DOHH2 (cell line): Measurements from ENCODE around the gene TPTE.
"Not testable (repeated sequence)": the region's sequence is repeated elsewhere in the genome, so short reads cannot be mapped to it uniquely, and the experiment has no call there.

Experiments
- H3F3A ChIP-seq: fragments of 200-600 bp; sonication (generic), shearing (Covaris generic); 2 replicates; pipeline ENCODE4 v1.6.0; 2016; ENCODE audit warnings: antibody characterized with exemption, mild to moderate bottlenecking; ENCODE audit not compliant: control insufficient read depth, insufficient read depth
- H3K27ac ChIP-seq: fragments of 200-600 bp; sonication (generic); 2 replicates; pipeline ENCODE4 v1.5.1; 2014; ENCODE audit warnings: low read depth, mild to moderate bottlenecking, low read length, moderate library complexity
- H3K27me3 ChIP-seq: fragments of 200-600 bp; sonication (generic); 2 replicates; pipeline ENCODE4 v1.6.1; 2014; ENCODE audit warnings: mild to moderate bottlenecking, low read length, mixed read lengths; ENCODE audit not compliant: control insufficient read depth
- H3K36me3 ChIP-seq: fragments of 200-600 bp; sonication (generic); 2 replicates; pipeline ENCODE4 v1.6.1; 2014; ENCODE audit warnings: mild to moderate bottlenecking, low read length, moderate library complexity, mixed read lengths; ENCODE audit not compliant: control insufficient read depth
- H3K4me1 ChIP-seq: fragments of 200-600 bp; sonication (generic); 2 replicates; pipeline ENCODE4 v1.6.1; 2014; ENCODE audit warnings: mild to moderate bottlenecking, low read length, mixed read lengths; ENCODE audit not compliant: control insufficient read depth
- H3K4me2 ChIP-seq: fragments of 200-600 bp; sonication (generic); 2 replicates; pipeline ENCODE4 v1.6.0; 2014; ENCODE audit warnings: mild to moderate bottlenecking, low read length, moderate library complexity
- H3K4me3 ChIP-seq: fragments of 200-600 bp; sonication (generic); 2 replicates; pipeline ENCODE4 v1.5.1; 2014; ENCODE audit warnings: mild to moderate bottlenecking, low read length, mixed read lengths
- H3K79me2 ChIP-seq: fragments of 200-600 bp; sonication (generic); 2 replicates; pipeline ENCODE4 v1.6.1; 2014; ENCODE audit warnings: mild to moderate bottlenecking, low read length, mixed read lengths; ENCODE audit not compliant: control insufficient read depth
- H3K9me2 ChIP-seq: fragments of 200-600 bp; sonication (generic); replicated peaks from 2 replicates; pipeline ENCODE4 v1.6.1; 2014; ENCODE audit warnings: mild to moderate bottlenecking, low read length, mixed read lengths; ENCODE audit not compliant: control insufficient read depth
- H3K9me3 ChIP-seq: fragments of 200-600 bp; sonication (generic); 2 replicates; pipeline ENCODE4 v1.6.1; 2014; ENCODE audit warnings: antibody characterized with exemption, low read length, mixed read lengths; ENCODE audit not compliant: control insufficient read depth, insufficient read depth
- H4K20me1 ChIP-seq: fragments of 200-600 bp; sonication (generic); 2 replicates; pipeline ENCODE4 v1.6.0; 2014; ENCODE audit warnings: low read depth, mild to moderate bottlenecking, antibody characterized with exemption, low read length, moderate library complexity; ENCODE audit not compliant: control insufficient read depth, insufficient read depth
- CTCF ChIP-seq: fragments of 200-600 bp; sonication (generic); IDR thresholded peaks from one replicate; pipeline ENCODE4 v1.5.1; 2014; ENCODE audit warnings: antibody characterized with exemption, mild to moderate bottlenecking, low read depth, low read length; ENCODE audit not compliant: poor library complexity, severe bottlenecking
- EZH2phosphoT487 ChIP-seq: fragments of 200-600 bp; sonication (generic); IDR thresholded peaks from 2 replicates; pipeline ENCODE4 v1.6.1; 2017; ENCODE audit warnings: borderline replicate concordance, mild to moderate bottlenecking, antibody characterized with exemption, low read length, moderate library complexity, mixed read lengths

Gene TPTE

GRCh38 chr21:10547868-10548267, 26.5 kb downstream of the TPTE start:
- H3K4me1 ChIP-seq, H4K20me1 ChIP-seq, H3K79me2 ChIP-seq, H3K36me3 ChIP-seq, H3K4me3 ChIP-seq, H3K27ac ChIP-seq, H3K4me2 ChIP-seq, H3K27me3 ChIP-seq, H3F3A ChIP-seq, H3K9me2 ChIP-seq: not testable (repeated sequence)
- H3K9me3 ChIP-seq, result peaks cover 33% of the 10 kb centered on the region

GRCh38 chr21:10548331-10548954, 27.1 kb downstream of the TPTE start:
- H3K79me2 ChIP-seq, H3K27me3 ChIP-seq, H3K36me3 ChIP-seq, H3F3A ChIP-seq, H3K4me1 ChIP-seq, H3K27ac ChIP-seq, H3K4me3 ChIP-seq, H3K9me2 ChIP-seq, H4K20me1 ChIP-seq, H3K4me2 ChIP-seq: not testable (repeated sequence)
- H3K9me3 ChIP-seq, result peaks cover 33% of the 10 kb centered on the region

GRCh38 chr21:10570803-10571202, 49.4 kb downstream of the TPTE start:
- peaks cover 27% of the 10 kb centered on the region for H3K9me3 ChIP-seq
- not testable (repeated sequence) for H3F3A ChIP-seq, H3K4me3 ChIP-seq, H3K79me2 ChIP-seq, H3K27me3 ChIP-seq, H4K20me1 ChIP-seq, H3K4me1 ChIP-seq, H3K27ac ChIP-seq, H3K4me2 ChIP-seq, H3K36me3 ChIP-seq, H3K9me2 ChIP-seq

GRCh38 chr21:10574531-10575310, 53.3 kb downstream of the TPTE start:
- H4K20me1 ChIP-seq, H3K27ac ChIP-seq, H3K36me3 ChIP-seq, H3K27me3 ChIP-seq, H3K79me2 ChIP-seq, H3K4me1 ChIP-seq, H3K9me2 ChIP-seq, H3K4me3 ChIP-seq, H3F3A ChIP-seq, H3K4me2 ChIP-seq: not testable (repeated sequence)
- H3K9me3 ChIP-seq, result peaks cover 24% of the 10 kb centered on the region

GRCh38 chr21:10575311-10575667, 53.9 kb downstream of the TPTE start:
- H3K36me3 ChIP-seq, result no peaks in the 10 kb centered on the region
- H3K4me2 ChIP-seq, result no peak overlapping the region
- no peak for TF ChIP-seq CTCF
- no peak for TF ChIP-seq EZH2phosphoT487
- no peaks in the 10 kb centered on the region for H3K4me1 ChIP-seq
- H3K4me3 ChIP-seq, result no peak overlapping the region
- H3F3A ChIP-seq, result no peaks in the 10 kb centered on the region
- H3K27me3 ChIP-seq, result no peaks in the 10 kb centered on the region
- no peaks in the 10 kb centered on the region for H3K9me2 ChIP-seq
- no peaks in the 10 kb centered on the region for H4K20me1 ChIP-seq
- H3K9me3 ChIP-seq, result peaks cover 20% of the 10 kb centered on the region
- no peaks in the 10 kb centered on the region for H3K79me2 ChIP-seq
- H3K27ac ChIP-seq, result no peak overlapping the region

- not testable (repeated sequence) for H3K4me2 ChIP-seq, H3K27ac ChIP-seq, H4K20me1 ChIP-seq, H3K27me3 ChIP-seq, H3K9me3 ChIP-seq, H3F3A ChIP-seq, H3K4me1 ChIP-seq, H3K9me2 ChIP-seq, H3K79me2 ChIP-seq, H3K4me3 ChIP-seq, H3K36me3 ChIP-seq
Measured at GRCh38 chr21:10578910-10579309, 57.5 kb downstream of the TPTE start.

- not testable (repeated sequence) for H4K20me1 ChIP-seq, H3K4me2 ChIP-seq, H3K4me3 ChIP-seq, H3K27ac ChIP-seq, H3K36me3 ChIP-seq, H3K4me1 ChIP-seq, H3F3A ChIP-seq, H3K9me2 ChIP-seq, H3K27me3 ChIP-seq, H3K79me2 ChIP-seq, H3K9me3 ChIP-seq
Measured at GRCh38 chr21:10589115-10589514, 67.7 kb downstream of the TPTE start.
